KMS-11 (cell line): ENCODE measurements around the gene TMEM176B.

Experiments used
- H2AFZ ChIP-seq: fragments of 200-600 bp; sonication (generic); 2 replicates; pipeline ENCODE4 v1.6.1; 2016; ENCODE audit warnings: antibody characterized with exemption, mixed run types, low read depth
- H3K27ac ChIP-seq: fragments of 200-600 bp; sonication (generic); 2 replicates; pipeline ENCODE4 v1.6.1; 2016; ENCODE audit warnings: mild to moderate bottlenecking, mixed run types
- H3K27me3 ChIP-seq: fragments of 200-600 bp; sonication (generic); 2 replicates; pipeline ENCODE4 v1.6.1; 2017; ENCODE audit warnings: mild to moderate bottlenecking, low read depth, mixed run types, moderate library complexity; ENCODE audit not compliant: insufficient read depth
- H3K36me3 ChIP-seq: fragments of 200-600 bp; sonication (generic); 2 replicates; pipeline ENCODE4 v1.6.1; 2017; ENCODE audit warnings: mild to moderate bottlenecking, mixed run types; ENCODE audit not compliant: insufficient read depth
- H3K4me1 ChIP-seq: fragments of 200-600 bp; sonication (generic); 2 replicates; pipeline ENCODE4 v1.6.1; 2016; ENCODE audit warnings: mild to moderate bottlenecking, low read depth, mixed run types; ENCODE audit not compliant: poor library complexity, severe bottlenecking
- H3K4me2 ChIP-seq: fragments of 200-600 bp; sonication (generic); 2 replicates; pipeline ENCODE4 v1.7.0; 2016; ENCODE audit warnings: mild to moderate bottlenecking, mixed run types
- H3K4me3 ChIP-seq: fragments of 200-600 bp; sonication (generic); IDR thresholded peaks from 2 replicates; pipeline ENCODE4 v1.6.1; 2017; ENCODE audit warnings: low read depth, low read length, mixed read lengths; ENCODE audit not compliant: insufficient read depth
- H3K79me2 ChIP-seq: fragments of 200-600 bp; sonication (generic); 2 replicates; pipeline ENCODE4 v1.6.1; 2016; ENCODE audit warnings: low read depth, mixed run types; ENCODE audit not compliant: insufficient read depth
- H3K9ac ChIP-seq: fragments of 200-600 bp; sonication (generic); 2 replicates; pipeline ENCODE4 v1.6.1; 2016; ENCODE audit warnings: mild to moderate bottlenecking, mixed run types
- H4K20me1 ChIP-seq: fragments of 200-600 bp; sonication (generic); 2 replicates; pipeline ENCODE4 v1.6.1; 2016; ENCODE audit warnings: mild to moderate bottlenecking, mixed run types; ENCODE audit not compliant: insufficient read depth
- CTCF ChIP-seq: fragments of 200-600 bp; sonication (generic); conservative IDR thresholded peaks from 2 replicates; pipeline ENCODE4 v1.6.1; 2017; ENCODE audit warnings: low read depth, mild to moderate bottlenecking, antibody characterized with exemption, low read length, moderate library complexity, mixed read lengths

The TMEM176B gene

DNA sequence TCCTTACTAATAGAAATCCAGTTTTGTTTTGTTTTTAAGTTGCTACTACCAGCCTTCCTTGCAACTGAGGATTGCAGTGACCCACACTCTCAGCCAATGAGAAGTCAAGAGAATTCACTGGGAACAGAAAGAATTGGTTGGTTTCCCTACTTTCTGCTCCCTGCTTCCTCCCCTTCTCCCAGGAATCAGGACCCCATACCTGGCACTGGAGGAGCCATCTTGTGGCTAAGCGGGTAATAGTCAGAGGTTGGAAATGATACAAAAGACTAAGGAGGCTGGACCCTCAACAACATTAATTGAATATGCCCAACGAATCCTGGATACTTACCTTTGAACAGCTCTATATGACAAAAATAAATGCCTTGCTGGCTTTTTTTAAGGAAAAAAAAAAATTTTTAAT is 6.7 kb upstream of the TMEM176B start:
- Histone ChIP-seq H3K4me1 (no peaks in the 10 kb centered on the region), H3K27ac (no peak overlapping the region), H3K27me3 (no peaks in the 10 kb centered on the region), H3K4me3 (no peak overlapping the region), H4K20me1 (no peaks in the 10 kb centered on the region), H3K79me2 (no peaks in the 10 kb centered on the region), H3K36me3 (no peaks in the 10 kb centered on the region), H2AFZ (no peak overlapping the region), H3K4me2 (no peak overlapping the region), H3K9ac (no peak overlapping the region)
- no peak for TF ChIP-seq CTCF

GRCh38 chr7:150806454-150806853 is 6.3 kb upstream of the TMEM176B start:
- no peaks in the 10 kb centered on the region for H4K20me1 ChIP-seq

DNA sequence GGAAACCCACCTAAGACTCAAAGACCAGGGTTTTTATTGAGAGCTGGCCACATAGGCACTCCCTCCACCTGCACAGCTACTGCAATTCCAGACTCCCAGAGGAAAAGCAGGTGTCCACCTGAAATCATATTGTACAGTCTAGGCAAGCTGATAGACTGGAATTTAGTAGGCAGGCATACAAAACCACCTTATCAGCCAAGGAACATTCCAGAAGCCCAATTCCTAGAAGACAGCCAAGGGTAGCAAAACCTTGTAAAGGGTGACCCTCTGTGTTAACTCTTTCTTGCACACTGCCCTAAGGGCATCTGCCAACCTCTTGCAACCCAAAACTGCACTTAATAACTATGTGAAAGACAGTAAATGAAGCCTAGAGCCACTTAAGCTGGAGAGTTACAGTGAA is 5.7 kb upstream of the TMEM176B start:
- no peaks in the 10 kb centered on the region for H4K20me1 ChIP-seq
- no peak for TF ChIP-seq CTCF

More at GRCh38 chr7:150806454-150806853, 6.3 kb upstream of the TMEM176B start:
- no peaks in the 10 kb centered on the region for H3K4me1 ChIP-seq
- H3K4me3 ChIP-seq = no peak overlapping the region
- no peak overlapping the region for H2AFZ ChIP-seq
- no peaks in the 10 kb centered on the region for H3K36me3 ChIP-seq
- no peaks in the 10 kb centered on the region for H3K79me2 ChIP-seq
- no peaks in the 10 kb centered on the region for H3K27me3 ChIP-seq
- no peak overlapping the region for H3K9ac ChIP-seq
- TF ChIP-seq CTCF = no peak
- H3K27ac ChIP-seq = no peak overlapping the region
- no peak overlapping the region for H3K4me2 ChIP-seq

GRCh38 chr7:150804802-150805201 is 4.6 kb upstream of the TMEM176B start:
- H4K20me1 ChIP-seq = no peaks in the 10 kb centered on the region
- no peaks in the 10 kb centered on the region for H3K27me3 ChIP-seq
- no peaks in the 10 kb centered on the region for H3K79me2 ChIP-seq
- no peak overlapping the region for H2AFZ ChIP-seq
- no peak overlapping the region for H3K27ac ChIP-seq
- H3K4me3 ChIP-seq = no peak overlapping the region
- no peaks in the 10 kb centered on the region for H3K4me1 ChIP-seq
- H3K4me2 ChIP-seq = no peak overlapping the region
- H3K9ac ChIP-seq = no peak overlapping the region
- no peaks in the 10 kb centered on the region for H3K36me3 ChIP-seq
- TF ChIP-seq CTCF = no peak

More for the DNA sequence above, 5.7 kb upstream of the TMEM176B start:
- H3K4me2 ChIP-seq = no peak overlapping the region
- H3K4me3 ChIP-seq = no peak overlapping the region
- H3K27me3 ChIP-seq = no peaks in the 10 kb centered on the region
- no peaks in the 10 kb centered on the region for H3K36me3 ChIP-seq
- no peak overlapping the region for H3K27ac ChIP-seq
- no peak overlapping the region for H2AFZ ChIP-seq
- no peak overlapping the region for H3K9ac ChIP-seq
- no peaks in the 10 kb centered on the region for H3K79me2 ChIP-seq
- no peaks in the 10 kb centered on the region for H3K4me1 ChIP-seq
